ELF-1 (cell line): ENCODE results near the gene XPO6.

Experiments
- DNase-seq: peaks from one replicate; pipeline ENCODE4 v3.0.0-alpha.2; 2016; ENCODE audit warnings: low read depth, low spot score

XPO6 gene

GRCh38 chr16:28110977-28111376, 100.8 kb downstream of the XPO6 start:
- no peak for DNase-seq

DNA sequence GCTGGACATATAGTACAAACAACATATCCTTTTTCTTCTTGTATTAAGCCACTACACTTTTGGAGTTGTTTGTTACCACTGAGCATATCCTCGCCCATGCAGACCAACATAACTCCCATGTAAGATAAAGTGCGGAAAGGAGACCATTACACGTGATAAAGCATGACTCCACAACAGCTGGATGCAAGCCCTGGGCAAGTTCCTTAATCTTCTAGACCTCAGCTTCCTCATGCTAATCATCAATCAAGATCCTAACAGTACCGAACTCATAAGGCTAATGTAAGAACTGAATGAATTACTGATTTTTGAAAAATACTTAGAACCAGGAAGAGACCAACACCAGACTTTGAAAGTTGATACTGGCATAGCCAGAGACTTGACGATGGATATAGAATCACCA, 101.3 kb downstream of the XPO6 start:
- DNase-seq, result no peak

- DNase-seq, result no peak
These were observed 101.7 kb downstream of the XPO6 start for GRCh38 chr16:28110074-28110473.

- no peak for DNase-seq
These were observed 103.0 kb downstream of the XPO6 start for GRCh38 chr16:28108590-28109247.

GRCh38 chr16:28107232-28107631, 104.5 kb downstream of the XPO6 start:
- DNase-seq, result no peak

- no peak for DNase-seq
These were observed 105.1 kb downstream of the XPO6 start for GRCh38 chr16:28106467-28107215.

DNA sequence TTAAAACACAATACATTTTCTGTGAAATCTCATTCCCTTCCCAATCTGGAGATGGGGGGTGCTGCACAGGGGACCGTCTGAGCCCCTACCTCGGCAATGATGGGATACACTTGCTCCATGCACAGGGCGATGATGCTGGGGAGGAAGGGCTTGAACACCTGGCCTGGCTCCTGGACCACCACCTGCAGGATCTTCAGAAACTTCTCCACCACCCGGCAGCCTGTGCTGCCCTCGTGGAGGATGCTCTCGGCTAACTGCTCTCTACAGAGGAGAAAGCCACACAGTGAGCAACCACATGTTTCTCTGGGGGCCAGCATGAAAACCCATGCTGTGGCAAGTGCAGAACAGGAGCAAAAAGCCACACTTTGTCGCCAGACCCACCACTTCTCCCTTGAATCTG, 105.8 kb downstream of the XPO6 start:
- DNase-seq, result no peak

GRCh38 chr16:28105297-28105696, 106.5 kb downstream of the XPO6 start:
- no peak for DNase-seq

GRCh38 chr16:28104404-28104803, 107.4 kb downstream of the XPO6 start:
- no peak for DNase-seq

GRCh38 chr16:28103516-28104170, 108.1 kb downstream of the XPO6 start:
- DNase-seq, result no peak

- no peak for DNase-seq
These were observed 110.3 kb downstream of the XPO6 start for GRCh38 chr16:28101533-28101890.

- DNase-seq, result no peak
These were observed 110.8 kb downstream of the XPO6 start for GRCh38 chr16:28100810-28101532.

GRCh38 chr16:28098959-28099945, 112.5 kb downstream of the XPO6 start:
- DNase-seq, result no peak

DNA sequence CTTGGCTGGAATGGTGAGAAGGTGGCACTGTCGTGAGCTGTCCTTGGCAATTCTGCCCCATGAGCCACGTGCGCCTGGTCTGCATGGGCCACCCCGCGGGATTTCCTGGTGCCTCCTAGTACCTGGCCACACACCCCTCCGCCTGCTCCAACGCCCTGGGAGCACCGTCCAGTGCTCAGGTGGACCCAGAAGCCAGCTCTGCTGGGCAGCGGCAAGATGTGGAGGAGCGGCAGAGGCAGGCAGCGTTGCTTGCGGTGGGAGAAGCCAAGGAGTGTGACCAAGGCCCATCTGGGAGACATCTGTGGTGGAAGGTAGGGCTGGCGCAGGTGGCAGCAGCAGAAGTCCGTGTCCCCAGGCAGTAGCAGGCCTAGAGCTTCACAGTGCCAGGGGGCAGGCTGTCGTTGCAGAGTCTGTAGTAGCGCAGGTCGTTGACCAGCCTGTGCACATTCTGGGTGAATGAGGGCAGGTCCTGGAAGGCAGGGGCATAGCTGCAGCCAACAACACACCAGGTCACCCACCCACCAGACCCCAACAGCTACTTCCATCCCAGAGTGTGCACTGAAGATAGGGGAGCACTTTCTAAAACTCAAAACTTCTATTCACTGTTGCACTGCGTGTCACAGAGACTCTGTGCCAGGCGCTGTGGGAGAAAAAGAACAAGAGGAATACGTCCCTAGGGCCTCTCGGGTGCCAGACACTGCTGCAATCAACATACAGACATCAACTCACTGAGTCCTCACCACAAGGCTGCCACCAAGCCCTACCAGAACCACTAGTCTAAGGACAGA, 113.4 kb downstream of the XPO6 start:
- DNase-seq, result no peak

- no peak for DNase-seq
These were observed 114.5 kb downstream of the XPO6 start for GRCh38 chr16:28096983-28097899.

- DNase-seq, result no peak
These were observed 118.4 kb downstream of the XPO6 start for GRCh38 chr16:28093385-28093725.

DNA sequence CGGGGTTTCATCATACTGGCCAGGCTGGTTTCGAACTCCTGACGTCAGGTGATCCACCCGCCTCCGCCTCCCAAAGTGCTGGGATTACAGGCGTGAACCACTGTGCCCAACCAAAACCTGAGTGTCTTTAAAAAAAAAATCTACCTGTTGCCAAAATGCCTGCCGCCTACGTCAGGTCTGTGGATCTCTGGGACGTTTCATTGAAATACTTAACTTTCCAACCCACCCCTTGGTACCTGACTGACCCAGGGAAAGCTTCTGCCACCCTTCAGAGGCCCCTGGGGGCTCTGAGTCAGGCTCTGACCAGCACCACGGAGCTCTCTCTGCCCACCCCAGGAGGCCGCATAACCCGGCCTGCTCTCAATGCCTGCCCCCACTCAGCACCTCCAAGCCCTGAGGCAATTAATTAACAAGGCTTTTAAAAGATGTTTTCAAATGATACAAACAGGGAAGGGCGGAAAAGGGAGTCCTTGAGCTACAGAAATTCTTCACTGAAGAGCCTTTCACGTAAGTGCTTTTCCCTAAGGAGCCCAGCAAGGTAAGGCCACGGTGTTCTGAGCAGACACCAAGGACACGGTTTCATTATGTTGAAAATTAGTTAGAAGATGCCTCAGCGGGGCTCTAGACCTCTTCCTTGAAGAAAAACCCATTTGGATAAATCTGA, 118.9 kb downstream of the XPO6 start:
- peak; percentile 90 for DNase-seq

- DNase-seq, result no peak
These were observed 120.1 kb downstream of the XPO6 start for GRCh38 chr16:28091656-28092055.
